H1 (cell line): ENCODE results near the gene TMEM154. TPM values are rescaled to one million over a fixed set of nuclear protein-coding genes. Genes with fewer than 3 reads are reported as not detected.

Experiments
- CREB1 ChIP-seq: IDR thresholded peaks from 2 replicates; pipeline ENCODE4 v1.6.1; 2012; ENCODE audit warnings: inconsistent platforms
- FOSL1 ChIP-seq: IDR thresholded peaks from 2 replicates; pipeline ENCODE4 v1.6.1; 2011; ENCODE audit warnings: mild to moderate bottlenecking, low read depth, low read length, moderate library complexity; ENCODE audit not compliant: insufficient read depth
- YY1 ChIP-seq: IDR thresholded peaks from 2 replicates; pipeline ENCODE4 v1.6.1; 2011; ENCODE audit warnings: low read depth, mild to moderate bottlenecking, low read length
- ZNF274 ChIP-seq: IDR thresholded peaks from 2 replicates; pipeline ENCODE4 v1.7.0; 2012; ENCODE audit warnings: low read length, borderline replicate concordance; ENCODE audit errors: extremely low read depth
- polyA plus RNA-seq, 7 experiments: library from polyadenylated mRNA; depleted of rRNA in 3 of 7; stranded (reverse) in 5 of 7; unstranded in 2 of 7; fragments of >200 nt in 5 of 7; fragments of 200-250 nt in 2 of 7; gene quantifications; 1 replicate in 5 of 7; 2 replicates in 1 of 7; 4 replicates in 1 of 7; pipeline versions ENCODE4 v1.2.1 to v1.2.3, GENCODE V29; 2011 to 2013; ENCODE audit warnings: missing spikeins in 2 of 7, mixed read lengths in 2 of 7
- total RNA-seq: library from RNA; stranded (reverse); fragmentation: NEBNext Ultra II Directional; extraction: Animal tissue kit (Norgen Biotek cat#: 25700); gene quantifications from 2 replicates; pipeline ENCODE4 v1.2.1, GENCODE V29; 2021
- TF ChIP-seq, protein P1 (sequence below): fragments of 300-600 bp; sonication (generic); IDR thresholded peaks from 2 replicates; pipeline ENCODE4 v1.7.1; 2012; ENCODE audit warnings: low read length, moderate library complexity, mild to moderate bottlenecking, inconsistent platforms; ENCODE audit not compliant: insufficient replicate concordance
- TF ChIP-seq, protein P2 (sequence below): IDR thresholded peaks from 2 replicates; pipeline ENCODE4 v1.6.1; 2012; ENCODE audit warnings: inconsistent platforms

The TMEM154 gene
- total and polyA plus RNA-seq, 2 of the 8 experiments (the other 6 are each of a cell fraction or from before 2014, with no cell fraction given): 0.33 to 1.2 TPM

DNA sequence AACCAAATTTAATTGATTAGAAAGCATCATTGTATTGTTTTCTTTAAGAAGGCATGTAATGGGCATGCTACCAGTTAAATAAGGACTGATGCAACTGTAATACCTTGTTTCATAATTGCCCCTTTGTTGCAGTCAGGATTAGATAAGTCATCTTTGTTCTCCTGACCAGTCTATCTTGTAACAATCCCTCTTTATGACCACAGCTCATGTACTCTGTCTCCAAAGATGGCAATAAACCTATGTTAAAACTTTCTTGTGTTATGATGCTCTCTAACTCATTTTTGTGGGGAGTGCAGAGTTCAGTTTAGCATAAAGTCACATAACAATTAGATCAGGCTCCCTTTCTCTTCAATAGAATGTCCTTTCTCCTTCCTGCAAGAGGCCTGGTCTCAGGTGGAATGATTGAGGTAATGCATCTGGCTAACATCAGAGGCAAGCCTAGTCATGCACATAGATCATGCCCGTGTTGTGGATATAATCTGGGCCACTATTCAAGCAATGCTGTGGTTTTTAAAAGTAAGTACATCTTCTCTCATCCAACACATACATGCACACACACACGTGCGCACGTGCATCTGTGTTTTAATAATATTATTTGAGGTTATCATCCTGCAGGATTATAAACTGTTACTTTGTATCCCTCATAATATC is 45.6 kb downstream of the TMEM154 start (continued):
- TF ChIP-seq, protein P1, sequence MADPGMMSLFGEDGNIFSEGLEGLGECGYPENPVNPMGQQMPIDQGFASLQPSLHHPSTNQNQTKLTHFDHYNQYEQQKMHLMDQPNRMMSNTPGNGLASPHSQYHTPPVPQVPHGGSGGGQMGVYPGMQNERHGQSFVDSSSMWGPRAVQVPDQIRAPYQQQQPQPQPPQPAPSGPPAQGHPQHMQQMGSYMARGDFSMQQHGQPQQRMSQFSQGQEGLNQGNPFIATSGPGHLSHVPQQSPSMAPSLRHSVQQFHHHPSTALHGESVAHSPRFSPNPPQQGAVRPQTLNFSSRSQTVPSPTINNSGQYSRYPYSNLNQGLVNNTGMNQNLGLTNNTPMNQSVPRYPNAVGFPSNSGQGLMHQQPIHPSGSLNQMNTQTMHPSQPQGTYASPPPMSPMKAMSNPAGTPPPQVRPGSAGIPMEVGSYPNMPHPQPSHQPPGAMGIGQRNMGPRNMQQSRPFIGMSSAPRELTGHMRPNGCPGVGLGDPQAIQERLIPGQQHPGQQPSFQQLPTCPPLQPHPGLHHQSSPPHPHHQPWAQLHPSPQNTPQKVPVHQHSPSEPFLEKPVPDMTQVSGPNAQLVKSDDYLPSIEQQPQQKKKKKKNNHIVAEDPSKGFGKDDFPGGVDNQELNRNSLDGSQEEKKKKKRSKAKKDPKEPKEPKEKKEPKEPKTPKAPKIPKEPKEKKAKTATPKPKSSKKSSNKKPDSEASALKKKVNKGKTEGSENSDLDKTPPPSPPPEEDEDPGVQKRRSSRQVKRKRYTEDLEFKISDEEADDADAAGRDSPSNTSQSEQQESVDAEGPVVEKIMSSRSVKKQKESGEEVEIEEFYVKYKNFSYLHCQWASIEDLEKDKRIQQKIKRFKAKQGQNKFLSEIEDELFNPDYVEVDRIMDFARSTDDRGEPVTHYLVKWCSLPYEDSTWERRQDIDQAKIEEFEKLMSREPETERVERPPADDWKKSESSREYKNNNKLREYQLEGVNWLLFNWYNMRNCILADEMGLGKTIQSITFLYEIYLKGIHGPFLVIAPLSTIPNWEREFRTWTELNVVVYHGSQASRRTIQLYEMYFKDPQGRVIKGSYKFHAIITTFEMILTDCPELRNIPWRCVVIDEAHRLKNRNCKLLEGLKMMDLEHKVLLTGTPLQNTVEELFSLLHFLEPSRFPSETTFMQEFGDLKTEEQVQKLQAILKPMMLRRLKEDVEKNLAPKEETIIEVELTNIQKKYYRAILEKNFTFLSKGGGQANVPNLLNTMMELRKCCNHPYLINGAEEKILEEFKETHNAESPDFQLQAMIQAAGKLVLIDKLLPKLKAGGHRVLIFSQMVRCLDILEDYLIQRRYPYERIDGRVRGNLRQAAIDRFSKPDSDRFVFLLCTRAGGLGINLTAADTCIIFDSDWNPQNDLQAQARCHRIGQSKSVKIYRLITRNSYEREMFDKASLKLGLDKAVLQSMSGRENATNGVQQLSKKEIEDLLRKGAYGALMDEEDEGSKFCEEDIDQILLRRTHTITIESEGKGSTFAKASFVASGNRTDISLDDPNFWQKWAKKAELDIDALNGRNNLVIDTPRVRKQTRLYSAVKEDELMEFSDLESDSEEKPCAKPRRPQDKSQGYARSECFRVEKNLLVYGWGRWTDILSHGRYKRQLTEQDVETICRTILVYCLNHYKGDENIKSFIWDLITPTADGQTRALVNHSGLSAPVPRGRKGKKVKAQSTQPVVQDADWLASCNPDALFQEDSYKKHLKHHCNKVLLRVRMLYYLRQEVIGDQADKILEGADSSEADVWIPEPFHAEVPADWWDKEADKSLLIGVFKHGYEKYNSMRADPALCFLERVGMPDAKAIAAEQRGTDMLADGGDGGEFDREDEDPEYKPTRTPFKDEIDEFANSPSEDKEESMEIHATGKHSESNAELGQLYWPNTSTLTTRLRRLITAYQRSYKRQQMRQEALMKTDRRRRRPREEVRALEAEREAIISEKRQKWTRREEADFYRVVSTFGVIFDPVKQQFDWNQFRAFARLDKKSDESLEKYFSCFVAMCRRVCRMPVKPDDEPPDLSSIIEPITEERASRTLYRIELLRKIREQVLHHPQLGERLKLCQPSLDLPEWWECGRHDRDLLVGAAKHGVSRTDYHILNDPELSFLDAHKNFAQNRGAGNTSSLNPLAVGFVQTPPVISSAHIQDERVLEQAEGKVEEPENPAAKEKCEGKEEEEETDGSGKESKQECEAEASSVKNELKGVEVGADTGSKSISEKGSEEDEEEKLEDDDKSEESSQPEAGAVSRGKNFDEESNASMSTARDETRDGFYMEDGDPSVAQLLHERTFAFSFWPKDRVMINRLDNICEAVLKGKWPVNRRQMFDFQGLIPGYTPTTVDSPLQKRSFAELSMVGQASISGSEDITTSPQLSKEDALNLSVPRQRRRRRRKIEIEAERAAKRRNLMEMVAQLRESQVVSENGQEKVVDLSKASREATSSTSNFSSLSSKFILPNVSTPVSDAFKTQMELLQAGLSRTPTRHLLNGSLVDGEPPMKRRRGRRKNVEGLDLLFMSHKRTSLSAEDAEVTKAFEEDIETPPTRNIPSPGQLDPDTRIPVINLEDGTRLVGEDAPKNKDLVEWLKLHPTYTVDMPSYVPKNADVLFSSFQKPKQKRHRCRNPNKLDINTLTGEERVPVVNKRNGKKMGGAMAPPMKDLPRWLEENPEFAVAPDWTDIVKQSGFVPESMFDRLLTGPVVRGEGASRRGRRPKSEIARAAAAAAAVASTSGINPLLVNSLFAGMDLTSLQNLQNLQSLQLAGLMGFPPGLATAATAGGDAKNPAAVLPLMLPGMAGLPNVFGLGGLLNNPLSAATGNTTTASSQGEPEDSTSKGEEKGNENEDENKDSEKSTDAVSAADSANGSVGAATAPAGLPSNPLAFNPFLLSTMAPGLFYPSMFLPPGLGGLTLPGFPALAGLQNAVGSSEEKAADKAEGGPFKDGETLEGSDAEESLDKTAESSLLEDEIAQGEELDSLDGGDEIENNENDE: no peak
- TF ChIP-seq ZNF274 (no peak), CREB1 (no peak), YY1 (no peak), FOSL1 (no peak)
- TF ChIP-seq, protein P2, sequence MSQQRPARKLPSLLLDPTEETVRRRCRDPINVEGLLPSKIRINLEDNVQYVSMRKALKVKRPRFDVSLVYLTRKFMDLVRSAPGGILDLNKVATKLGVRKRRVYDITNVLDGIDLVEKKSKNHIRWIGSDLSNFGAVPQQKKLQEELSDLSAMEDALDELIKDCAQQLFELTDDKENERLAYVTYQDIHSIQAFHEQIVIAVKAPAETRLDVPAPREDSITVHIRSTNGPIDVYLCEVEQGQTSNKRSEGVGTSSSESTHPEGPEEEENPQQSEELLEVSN: no peak
